ACC112 (cell line): ENCODE data around the gene PRSS57.
A peak's percentile ranks its signal among the peaks of the same experiment; 100 is the strongest.

Experiments used
- H2AFZ ChIP-seq: fragments of 200-600 bp; sonication (generic); one replicate; pipeline ENCODE4 v1.6.0; 2017; ENCODE audit warnings: antibody characterized with exemption, low read length; ENCODE audit not compliant: unreplicated experiment
- H3K27ac ChIP-seq: fragments of 200-600 bp; sonication (generic); 2 replicates; pipeline ENCODE4 v1.5.1; 2014; ENCODE audit warnings: low read depth, mild to moderate bottlenecking, antibody characterized with exemption, low read length, moderate library complexity
- H3K27me3 ChIP-seq: fragments of 200-600 bp; sonication (generic); 2 replicates; pipeline ENCODE4 v1.6.1; 2014; ENCODE audit warnings: mild to moderate bottlenecking, antibody characterized with exemption, low read length, moderate library complexity, mixed read lengths; ENCODE audit not compliant: insufficient read depth
- H3K36me3 ChIP-seq: fragments of 200-600 bp; sonication (generic); 2 replicates; pipeline ENCODE4 v1.6.1; 2016; ENCODE audit warnings: mild to moderate bottlenecking, antibody characterized with exemption, low read length, moderate library complexity, mixed read lengths; ENCODE audit not compliant: insufficient read depth
- H3K4me1 ChIP-seq: fragments of 200-600 bp; sonication (generic); one replicate; pipeline ENCODE4 v1.6.1; 2016; ENCODE audit warnings: low read length, mixed read lengths; ENCODE audit not compliant: insufficient read depth, unreplicated experiment, control insufficient read depth
- H3K4me3 ChIP-seq: fragments of 200-600 bp; sonication (generic); 2 replicates; pipeline ENCODE4 v1.5.1; 2014; ENCODE audit warnings: mild to moderate bottlenecking, low read depth, low read length
- H3K79me2 ChIP-seq: fragments of 200-600 bp; sonication (generic); one replicate; pipeline ENCODE4 v1.6.0; 2016; ENCODE audit warnings: low read length; ENCODE audit not compliant: control insufficient read depth, unreplicated experiment, insufficient read depth

The PRSS57 gene

DNA sequence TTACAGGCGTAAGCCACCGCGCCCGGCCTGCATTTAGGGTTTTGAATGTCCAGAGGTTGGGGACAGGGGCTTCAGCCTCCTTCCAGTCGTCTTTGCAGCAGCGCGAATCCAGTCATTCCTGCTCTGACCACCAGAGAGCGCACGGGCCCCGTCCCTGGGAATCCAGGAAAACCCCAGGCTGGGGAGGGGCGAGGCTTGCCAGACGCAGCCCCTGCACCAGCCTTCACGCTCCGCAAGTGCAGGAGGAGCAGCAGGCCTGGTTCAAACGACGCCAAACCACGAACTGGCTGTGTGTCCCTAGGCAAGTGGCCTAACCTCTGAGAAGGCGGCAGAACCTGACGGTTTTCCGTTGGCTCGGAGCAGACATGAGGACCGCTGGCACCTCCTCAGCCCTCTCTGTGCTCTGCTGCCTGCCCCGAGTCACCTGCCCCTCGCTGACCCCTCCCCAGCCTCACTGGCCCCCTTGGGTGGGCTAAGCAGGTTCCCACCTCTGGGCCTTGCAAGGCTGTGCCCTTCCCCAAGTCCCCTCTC is 30.3 kb downstream of the PRSS57 start:
- Histone ChIP-seq H3K27ac (no peak overlapping the region), H3K36me3 (no peaks in the 10 kb centered on the region), H3K4me1 (peaks cover 8% of the 10 kb centered on the region), H3K79me2 (peaks cover 30% of the 10 kb centered on the region), H3K27me3 (no peaks in the 10 kb centered on the region), H3K4me3 (peak overlapping the region; percentile 47; the same call in 1 of the 2 replicates), H2AFZ (peak overlapping the region; percentile 7)

DNA sequence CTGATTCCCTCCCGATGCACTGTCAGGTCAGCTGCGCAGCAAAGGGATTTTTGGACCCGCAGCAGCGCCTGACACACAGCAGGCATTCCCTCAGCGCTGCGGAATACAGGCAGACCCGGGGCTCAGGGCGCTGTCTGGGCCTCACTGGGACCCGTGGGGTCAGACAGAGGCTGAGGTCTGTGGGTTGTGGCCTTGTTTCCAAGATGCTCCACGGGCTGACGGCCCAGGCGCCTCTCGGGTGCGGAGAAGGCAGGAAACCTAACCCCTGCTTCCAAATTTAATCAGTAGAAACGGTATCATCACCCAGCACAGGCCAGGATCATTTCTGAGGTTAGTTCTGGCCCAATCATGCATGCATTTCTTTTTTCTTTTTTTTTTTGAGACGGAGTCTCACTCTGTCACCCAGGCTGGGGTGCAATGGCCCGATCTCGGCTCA is 31.6 kb downstream of the PRSS57 start:
- Histone ChIP-seq H3K4me1 (peaks cover 8% of the 10 kb centered on the region), H3K79me2 (peaks cover 43% of the 10 kb centered on the region), H2AFZ (peak overlapping the region; percentile 93), H3K27ac (peak overlapping the region; percentile 63), H3K27me3 (no peaks in the 10 kb centered on the region), H3K4me3 (peak overlapping the region; percentile 96), H3K36me3 (no peaks in the 10 kb centered on the region)

DNA sequence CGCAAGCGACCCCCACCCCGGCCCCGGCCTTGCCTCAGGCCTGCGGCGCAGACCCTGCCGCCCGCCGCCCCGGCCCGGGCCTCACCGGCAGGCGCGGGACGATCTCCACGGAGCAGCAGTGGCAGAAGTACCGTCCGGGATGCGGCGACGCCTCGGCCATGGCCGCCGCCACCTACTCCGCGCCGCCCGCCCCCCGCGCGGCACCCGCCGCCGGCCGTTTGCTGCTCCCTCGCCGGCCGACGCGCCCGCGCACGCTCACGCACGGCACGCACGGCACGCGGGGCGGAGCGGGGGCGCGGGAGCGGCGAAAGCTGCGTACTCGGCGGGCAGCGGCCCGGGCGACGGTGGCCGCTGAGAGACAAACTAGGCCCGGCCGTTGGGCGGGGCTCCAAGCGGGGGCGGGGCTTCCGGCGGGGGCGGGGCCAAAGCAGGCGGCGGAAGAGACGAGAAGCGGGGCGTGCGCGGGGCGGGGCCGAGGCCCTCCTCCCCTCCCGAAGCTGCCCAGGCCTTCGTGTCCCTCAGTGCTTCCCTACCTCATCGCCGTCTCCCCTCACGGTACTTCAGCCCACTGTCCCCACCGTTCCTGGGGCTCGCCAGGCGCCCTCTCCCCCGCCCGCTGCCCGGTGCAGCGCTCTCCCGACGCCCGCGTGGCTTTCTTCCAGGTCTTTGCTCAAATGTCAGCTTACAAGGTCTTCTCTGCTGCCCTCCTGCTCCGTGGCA is 32.1 kb downstream of the PRSS57 start, which contains the start of gene RNF126:
RNF126 (minus strand) TSS at position 253 of the 720 bp plus-strand sequence; CDS start at position 160, 93 bp downstream.
- Histone ChIP-seq H3K27ac (peak within 1 kb of the TSS; percentile 65), H3K27me3 (no peaks in the 10 kb centered on the region), H3K79me2 (peaks cover 49% of the 10 kb centered on the region), H3K4me3 (peak within 1 kb of the TSS; percentile 96), H3K36me3 (no peaks in the 10 kb centered on the region), H3K4me1 (peaks cover 8% of the 10 kb centered on the region), H2AFZ (peak within 1 kb of the TSS; percentile 93)

DNA sequence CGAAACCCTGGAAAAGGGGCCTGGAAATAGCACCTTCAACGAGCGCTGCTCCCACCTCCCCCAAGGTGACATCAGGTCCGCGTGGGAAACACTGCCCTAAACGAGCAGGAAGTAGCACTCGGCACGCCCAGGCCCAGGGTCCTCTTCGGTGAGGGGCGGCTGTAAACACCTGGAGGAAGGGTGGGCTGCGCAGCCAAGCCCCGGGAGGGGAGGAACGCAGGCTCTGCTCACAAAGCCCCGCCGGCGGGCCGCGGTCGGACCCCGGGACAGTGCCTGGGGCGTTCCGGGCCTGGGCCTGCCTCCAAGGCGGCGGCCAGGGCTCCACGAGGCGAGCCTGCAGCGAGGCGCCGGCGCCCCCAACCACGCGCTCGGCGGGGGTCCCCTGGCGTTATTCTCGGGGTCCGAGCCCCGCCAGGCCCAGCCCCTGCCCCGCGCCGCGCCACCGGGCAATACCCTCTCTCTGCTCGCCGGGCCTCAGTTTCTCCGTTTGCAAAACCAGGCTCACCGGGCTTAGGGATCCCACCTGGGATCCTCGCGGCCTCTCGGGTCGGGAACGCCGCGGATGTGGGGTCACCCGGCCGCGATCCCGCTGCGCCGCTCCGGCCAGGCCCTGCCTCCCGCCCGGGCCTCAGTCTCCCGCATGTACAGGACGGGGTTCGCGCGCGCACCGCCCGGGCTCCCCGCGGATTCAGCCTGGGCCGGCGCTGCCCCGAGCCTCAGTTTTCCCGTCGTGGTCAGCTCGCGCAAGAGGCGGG is 32.9 kb downstream of the PRSS57 start:
- H2AFZ ChIP-seq: no peak overlapping the region
- no peaks in the 10 kb centered on the region for H3K27me3 ChIP-seq
- peaks cover 8% of the 10 kb centered on the region for H3K4me1 ChIP-seq
- H3K27ac ChIP-seq: peak overlapping the region; percentile 65; the same call in 1 of the 2 replicates
- no peaks in the 10 kb centered on the region for H3K36me3 ChIP-seq
- H3K4me3 ChIP-seq: peak overlapping the region; percentile 96
- H3K79me2 ChIP-seq: peaks cover 56% of the 10 kb centered on the region

DNA sequence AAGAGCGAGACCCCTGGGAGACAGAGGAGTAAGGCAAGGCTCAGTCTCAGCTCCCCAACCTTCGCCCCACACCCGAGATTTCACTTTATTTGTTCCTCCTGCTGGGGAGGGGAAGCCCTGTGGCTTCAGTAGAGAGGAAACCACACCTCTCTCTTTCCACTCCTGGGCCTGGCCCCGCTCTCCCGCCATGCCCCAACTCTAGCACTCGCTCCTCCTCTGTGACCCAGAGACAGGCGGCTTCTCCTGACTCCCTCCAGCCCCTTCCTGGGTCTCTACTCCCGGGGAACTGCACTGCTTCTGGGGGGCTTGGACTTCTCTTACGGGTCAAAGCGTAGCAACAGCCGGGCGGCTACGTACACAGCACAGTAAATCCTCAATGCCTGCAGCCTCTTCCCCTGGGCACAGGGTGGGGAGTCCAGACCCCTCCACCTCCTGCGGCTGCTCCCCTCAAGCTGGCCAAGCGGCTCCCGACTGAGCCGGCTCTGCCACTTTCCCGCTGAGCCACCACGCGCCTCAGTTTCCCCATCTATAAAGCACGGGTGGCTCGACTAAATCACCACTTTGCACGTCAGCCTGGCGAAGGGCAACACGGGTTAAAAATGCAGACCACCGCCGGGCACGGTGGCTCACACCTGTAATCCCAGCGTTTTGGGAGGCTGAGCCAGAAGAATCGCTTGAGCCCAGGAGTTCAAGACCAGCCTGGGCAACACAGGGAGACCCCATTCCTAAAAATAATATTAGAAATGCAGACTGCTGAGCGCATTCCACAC is 33.6 kb downstream of the PRSS57 start:
- peak overlapping the region; percentile 96 for H3K4me3 ChIP-seq
- H2AFZ ChIP-seq: no peak overlapping the region
- H3K79me2 ChIP-seq: peaks cover 64% of the 10 kb centered on the region
- H3K27ac ChIP-seq: peak overlapping the region; percentile 65
- H3K4me1 ChIP-seq: peaks cover 8% of the 10 kb centered on the region
- H3K36me3 ChIP-seq: no peaks in the 10 kb centered on the region
- H3K27me3 ChIP-seq: no peaks in the 10 kb centered on the region

DNA sequence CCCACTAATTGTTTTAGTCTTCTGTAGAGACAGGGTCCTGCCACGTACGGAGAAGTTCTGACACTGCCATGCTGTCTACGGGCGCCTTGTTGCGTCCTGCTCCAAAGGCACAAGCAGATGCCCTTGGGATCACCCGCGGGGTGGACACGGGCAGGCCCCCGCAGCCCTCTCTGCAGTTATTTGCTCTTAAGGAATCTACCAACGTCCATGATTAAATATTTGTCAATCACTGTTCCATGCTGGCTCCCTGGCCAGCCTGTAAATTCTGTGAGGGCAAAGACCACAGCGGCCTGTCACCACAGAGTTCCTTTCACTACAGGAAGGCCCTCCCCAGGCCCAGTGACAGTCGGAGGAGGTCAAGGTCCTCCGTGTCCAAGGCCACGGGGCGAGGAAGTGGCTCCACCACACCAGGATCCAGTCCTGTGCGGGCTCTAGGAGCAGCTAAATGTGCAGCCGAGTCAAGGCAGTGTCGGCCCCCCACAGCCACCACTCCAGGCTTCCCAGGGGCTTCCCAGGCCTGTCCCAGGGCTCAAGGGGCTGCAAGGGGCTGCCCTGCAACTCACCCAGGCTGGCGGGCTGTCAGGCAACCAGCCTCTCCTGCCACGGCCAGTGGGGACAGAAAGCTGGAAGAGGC is 34.3 kb downstream of the PRSS57 start:
- no peak overlapping the region; the same call in 1 of the 2 replicates for H3K27ac ChIP-seq

DNA sequence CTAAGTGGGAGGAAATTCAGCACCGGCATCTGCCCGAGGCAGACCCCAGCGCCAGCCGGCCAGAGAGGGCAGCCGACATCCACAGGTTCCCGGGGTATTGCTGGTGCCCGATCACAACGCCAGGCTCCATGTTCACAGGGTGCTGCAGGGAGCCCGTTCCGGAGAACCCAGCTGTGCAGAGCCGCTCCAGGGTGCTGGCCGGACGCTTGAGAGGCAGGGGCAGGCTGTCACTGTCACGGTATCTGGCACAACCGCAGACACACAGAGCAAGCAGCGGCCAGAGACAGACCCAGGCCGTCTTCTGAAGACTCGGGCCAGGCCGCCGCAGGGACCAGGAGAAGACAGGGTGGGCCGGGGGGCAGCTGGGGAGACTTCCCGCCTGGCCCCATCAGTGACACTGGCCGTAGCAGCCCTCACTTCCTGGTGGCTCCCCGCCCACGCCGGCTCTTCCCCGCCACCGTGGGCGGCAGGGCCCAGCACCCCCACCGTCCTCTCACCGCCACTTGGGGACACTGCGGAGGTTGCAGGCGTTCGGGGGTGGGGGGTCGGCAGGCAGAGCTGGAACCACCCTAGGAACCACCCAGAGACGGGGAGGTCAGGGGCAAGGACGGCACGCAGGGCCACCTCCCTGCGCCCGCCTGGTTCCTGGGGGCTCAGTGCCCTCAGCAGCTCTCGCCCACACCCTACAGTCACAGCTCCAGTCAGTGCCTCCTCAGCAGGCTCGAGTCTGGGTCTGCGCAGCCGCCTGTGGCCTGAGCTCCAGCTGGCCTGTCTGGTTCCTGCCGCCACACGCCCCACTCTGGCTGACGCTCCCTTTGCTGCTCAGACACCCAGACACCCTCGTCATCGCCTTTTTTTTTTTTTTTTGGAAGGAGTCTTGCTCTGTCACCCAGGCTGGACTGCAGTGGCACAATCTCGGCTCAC is 36.1 kb downstream of the PRSS57 start:
- Histone ChIP-seq H2AFZ (no peak overlapping the region), H3K27ac (no peak overlapping the region), H3K4me3 (no peak overlapping the region), H3K79me2 (peaks cover 83% of the 10 kb centered on the region), H3K36me3 (no peaks in the 10 kb centered on the region), H3K27me3 (no peaks in the 10 kb centered on the region), H3K4me1 (peaks cover 8% of the 10 kb centered on the region)

More for the DNA sequence above, 34.3 kb downstream of the PRSS57 start:
- peaks cover 8% of the 10 kb centered on the region for H3K4me1 ChIP-seq
- peak overlapping the region; percentile 96 for H3K4me3 ChIP-seq
- no peaks in the 10 kb centered on the region for H3K27me3 ChIP-seq
- no peaks in the 10 kb centered on the region for H3K36me3 ChIP-seq
- no peak overlapping the region for H2AFZ ChIP-seq
- H3K79me2 ChIP-seq: peaks cover 70% of the 10 kb centered on the region

DNA sequence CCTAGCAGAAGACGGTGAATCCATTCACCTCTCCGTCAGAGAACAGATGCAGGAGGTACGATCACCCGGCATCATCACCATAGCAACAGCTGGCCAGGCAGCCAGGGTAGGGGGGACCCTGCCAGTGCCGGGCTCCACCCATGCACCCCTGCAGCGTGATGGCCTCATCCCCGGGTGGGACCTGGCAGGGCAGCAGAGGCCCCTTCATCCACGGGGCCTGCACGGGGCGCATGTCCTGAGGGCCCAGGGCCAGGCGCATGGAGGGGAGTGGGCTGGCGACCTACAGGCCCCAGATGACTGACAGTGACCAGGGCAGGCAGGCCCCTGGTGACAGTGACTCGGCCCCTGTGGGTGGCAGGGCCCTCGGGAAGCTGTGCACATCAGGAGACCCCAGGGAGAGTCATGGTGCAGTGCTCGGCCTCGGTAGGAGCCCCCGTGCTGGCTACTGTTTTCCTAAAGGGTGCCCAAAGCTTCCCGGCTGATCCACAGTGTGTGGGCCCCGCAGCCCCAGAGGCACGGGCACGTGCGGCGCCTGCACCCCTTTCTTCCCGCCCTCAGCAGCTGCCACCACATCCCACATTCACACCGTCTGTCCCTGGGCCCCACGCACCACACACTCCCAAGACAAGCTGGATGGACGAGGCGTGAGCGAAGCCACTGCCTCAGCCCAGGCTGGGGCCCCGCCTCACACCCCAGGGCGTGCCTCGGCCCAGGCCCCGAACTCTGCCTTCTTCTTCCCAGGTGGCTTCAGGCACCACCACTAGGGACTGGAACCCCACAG is 37.0 kb downstream of the PRSS57 start:
- Histone ChIP-seq H3K4me1 (peaks cover 8% of the 10 kb centered on the region), H3K36me3 (no peaks in the 10 kb centered on the region), H3K27ac (no peak overlapping the region)

DNA sequence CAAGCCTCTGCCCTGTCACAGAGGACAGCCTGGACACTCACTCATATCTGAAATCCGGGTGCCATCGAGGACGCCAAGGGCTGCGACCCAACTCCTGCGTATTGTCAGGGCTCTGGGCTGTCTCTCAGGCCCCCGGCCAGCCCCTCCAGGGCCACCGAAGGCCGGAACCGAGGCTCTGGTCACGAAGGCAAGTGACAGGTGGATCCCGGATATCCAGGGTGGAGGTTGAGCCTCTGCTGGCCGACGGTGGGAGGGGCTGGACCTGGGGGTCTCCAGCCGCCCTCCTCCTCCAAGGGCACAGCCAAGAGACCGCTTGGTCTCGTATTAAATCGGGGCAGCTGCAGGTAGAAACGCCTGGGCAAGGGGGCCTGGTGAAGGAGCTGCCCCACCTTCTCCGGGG is 37.6 kb downstream of the PRSS57 start:
- no peaks in the 10 kb centered on the region for H3K27me3 ChIP-seq
- H3K4me3 ChIP-seq: no peak overlapping the region
- no peak overlapping the region for H2AFZ ChIP-seq
- H3K36me3 ChIP-seq: no peaks in the 10 kb centered on the region
- H3K4me1 ChIP-seq: peaks cover 8% of the 10 kb centered on the region
- H3K27ac ChIP-seq: no peak overlapping the region
- peaks cover 94% of the 10 kb centered on the region for H3K79me2 ChIP-seq

More for the DNA sequence above, 37.0 kb downstream of the PRSS57 start:
- Histone ChIP-seq H3K79me2 (peaks cover 92% of the 10 kb centered on the region), H3K27me3 (no peaks in the 10 kb centered on the region), H3K4me3 (no peak overlapping the region), H2AFZ (no peak overlapping the region)
